ENCODE data around the gene GPR25.
"Not testable (repeated sequence)": the region's sequence is repeated elsewhere in the genome, so short reads cannot be mapped to it uniquely, and the experiment has no call there.

Gene GPR25

DNA sequence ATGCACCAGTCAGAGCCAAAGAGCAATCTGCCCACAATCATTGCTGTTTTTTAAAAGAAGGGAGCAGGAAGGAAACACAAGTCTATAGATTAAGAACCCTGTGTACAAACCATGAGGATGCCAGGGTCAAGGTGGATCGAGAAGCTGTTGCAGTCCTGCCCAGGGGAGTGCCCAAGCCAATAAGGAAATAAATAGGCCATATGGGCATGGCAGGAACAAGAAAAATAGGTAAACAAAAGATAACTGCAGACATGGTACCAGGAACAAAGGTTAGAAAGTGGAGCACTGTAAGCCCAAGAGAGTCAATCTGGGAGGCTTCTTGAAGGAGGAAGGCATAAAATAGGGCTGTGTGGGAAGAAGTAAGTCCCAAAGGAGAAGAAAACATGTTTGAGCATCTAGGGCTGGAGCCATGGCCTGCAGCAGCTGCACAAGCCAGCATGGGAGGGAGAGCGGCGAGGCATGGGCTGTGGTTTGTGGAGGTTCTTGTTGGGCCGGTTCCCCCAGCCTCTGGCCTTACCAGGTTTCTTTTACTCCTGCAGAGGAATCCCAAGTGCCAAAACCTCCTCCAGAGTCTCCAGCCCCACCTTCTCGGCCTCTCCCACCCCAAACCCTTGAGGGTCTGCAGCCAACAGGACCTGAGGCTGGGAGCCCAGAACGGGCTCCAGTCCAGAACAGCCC lies 35.5 kb downstream of the GPR25 start:
- no peak for DNase-seq
- intact Hi-C loops (cut with DNase I), result no loop called here

DNA sequence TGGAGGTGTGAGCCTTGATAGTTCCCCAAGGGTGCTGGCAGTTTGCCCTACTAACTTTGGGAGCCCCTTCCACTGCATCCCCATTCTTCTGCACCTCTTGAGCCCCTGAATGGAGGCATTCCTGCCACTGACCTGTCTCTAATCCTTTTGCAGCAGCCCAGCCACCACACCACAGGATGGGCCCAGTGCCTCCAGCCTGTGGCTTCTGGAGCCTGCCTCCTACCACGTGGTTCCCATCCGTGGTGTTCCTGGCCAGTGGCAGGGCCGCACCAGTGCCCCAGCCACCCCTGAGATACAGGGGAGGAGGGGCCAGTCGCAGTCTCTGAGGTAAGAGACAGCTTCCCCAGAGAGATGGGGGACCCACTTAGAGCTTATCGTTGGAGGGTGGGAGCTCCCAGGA lies 36.3 kb downstream of the GPR25 start:
- DNase-seq, result peak in 1 of 10 donors; percentile 27

GRCh38 chr1:200909757-200910239 lies 37.0 kb downstream of the GPR25 start:
- no peak for DNase-seq
- intact Hi-C loops (cut with DNase I), result no loop called here

More for the DNA sequence above, 36.3 kb downstream of the GPR25 start:
- intact Hi-C loops (cut with DNase I), result no loop called here

- DNase-seq, result peak in 1 of 10 donors; percentile 78
- intact Hi-C loops (cut with DNase I), result no loop called here
These were observed 38.6 kb downstream of the GPR25 start for GRCh38 chr1:200911361-200911760.

DNA sequence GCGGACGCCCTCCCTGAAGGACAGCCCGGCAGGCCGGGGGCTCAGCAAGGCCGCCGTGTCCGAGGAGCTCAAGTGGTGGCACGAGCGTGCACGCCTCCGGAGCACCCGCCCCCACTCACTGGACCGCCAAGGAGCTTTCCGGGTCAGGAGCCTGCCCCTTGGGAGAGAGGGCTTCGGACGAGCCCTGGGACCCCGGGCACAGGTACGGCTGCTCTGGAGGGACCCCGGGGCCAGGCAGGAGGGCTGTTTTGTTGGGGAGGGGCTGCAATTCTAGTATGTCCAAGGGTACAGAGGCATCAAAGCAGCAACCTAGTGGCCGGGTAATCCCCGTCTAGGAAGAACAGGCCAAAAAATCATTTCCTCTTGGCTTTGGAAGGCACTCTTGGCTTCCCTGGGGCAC lies 39.2 kb downstream of the GPR25 start:
- intact Hi-C loops (cut with DNase I), result not testable (repeated sequence)
- DNase-seq, result peak in 1 of 10 donors; percentile 51

- intact Hi-C loops (cut with DNase I), result no loop called here
- DNase-seq, result peak in 7 of 10 donors; percentile 15 to 89 (median 51)
These were observed 40.1 kb downstream of the GPR25 start for GRCh38 chr1:200912737-200913407.

DNA sequence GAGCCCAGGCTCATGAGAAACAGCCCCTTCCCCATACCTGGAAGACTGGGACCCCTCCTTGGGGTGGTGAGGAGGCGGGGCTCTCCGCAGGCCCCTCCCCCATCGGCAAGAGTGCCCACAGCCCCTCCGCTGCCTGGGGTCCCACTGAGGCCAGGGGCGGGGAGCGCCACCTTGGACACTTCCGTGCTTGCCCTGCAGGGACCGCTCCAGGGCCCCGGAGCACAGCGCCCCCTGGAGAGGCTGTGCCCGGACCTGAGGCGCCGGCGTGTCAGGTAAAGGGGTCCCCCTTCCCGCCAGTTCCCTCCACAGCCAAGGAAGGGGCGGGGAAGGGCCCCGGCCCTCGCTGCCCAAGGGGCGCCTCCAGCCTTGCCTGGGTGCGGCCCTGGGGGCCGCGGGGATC lies 43.4 kb downstream of the GPR25 start:
- intact Hi-C loops (cut with DNase I), result no loop called here
- DNase-seq, result peak in 1 of 10 donors; percentile 44

- peak in 1 of 10 donors; percentile 49 for DNase-seq
- intact Hi-C loops (cut with DNase I), result no loop called here
These were observed 43.9 kb downstream of the GPR25 start for GRCh38 chr1:200916681-200917080.

- intact Hi-C loops (cut with DNase I), result no loop called here
- peak in 1 of 10 donors; percentile 55 for DNase-seq
These were observed 44.6 kb downstream of the GPR25 start for GRCh38 chr1:200917291-200917817.

DNA sequence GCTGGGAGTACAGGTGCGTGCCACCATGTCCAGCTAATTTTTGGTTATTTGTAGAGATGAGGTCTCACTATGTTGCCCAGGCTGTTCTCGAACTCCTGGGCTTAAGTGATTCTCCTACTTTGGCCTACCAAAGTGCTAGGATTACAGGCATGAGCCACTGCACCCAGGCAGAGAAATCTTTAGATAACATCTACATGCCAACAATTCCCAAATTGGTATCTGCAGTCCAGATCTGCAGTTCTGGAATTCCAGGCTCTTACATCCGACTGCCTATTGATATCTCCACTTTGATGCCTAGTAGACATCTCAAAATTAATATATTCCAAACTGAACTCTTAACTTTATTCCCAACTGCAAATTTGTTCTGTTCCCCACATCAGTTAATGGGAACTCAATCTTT lies 45.2 kb downstream of the GPR25 start:
- no peak for DNase-seq
- intact Hi-C loops (cut with DNase I), result no loop called here

DNA sequence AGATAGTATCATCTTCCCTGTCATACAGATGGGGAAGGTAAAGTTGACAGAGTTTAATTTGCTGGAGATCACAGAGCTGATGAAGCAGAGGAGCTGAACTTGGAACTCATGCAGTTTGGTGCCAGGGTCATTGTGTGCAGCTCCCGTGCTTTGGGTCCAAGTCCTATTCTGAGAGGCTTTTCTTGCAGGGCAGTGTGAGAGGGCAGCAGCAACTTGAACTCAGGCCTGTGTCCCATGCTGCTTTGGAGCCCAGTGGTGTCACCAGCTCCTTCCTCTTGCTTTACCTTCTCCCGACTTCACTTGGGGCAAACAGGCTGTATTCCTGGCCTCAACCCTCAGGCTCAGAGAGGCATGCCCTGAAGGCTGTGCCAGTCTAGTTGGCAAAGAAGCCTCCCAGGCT lies 46.6 kb downstream of the GPR25 start:
- intact Hi-C loops (cut with DNase I), result no loop called here
- peak in 1 of 10 donors; percentile 22 for DNase-seq

- intact Hi-C loops (cut with DNase I), result no loop called here
These were observed 48.9 kb downstream of the GPR25 start for GRCh38 chr1:200921571-200922110.

GRCh38 chr1:200922406-200922805 lies 49.6 kb downstream of the GPR25 start:
- DNase-seq, result peak in 1 of 10 donors; percentile 58
- intact Hi-C loops (cut with DNase I), result no loop called here

More at GRCh38 chr1:200921571-200922110, 48.9 kb downstream of the GPR25 start:
- peak in 1 of 10 donors; percentile 45 for DNase-seq

DNA sequence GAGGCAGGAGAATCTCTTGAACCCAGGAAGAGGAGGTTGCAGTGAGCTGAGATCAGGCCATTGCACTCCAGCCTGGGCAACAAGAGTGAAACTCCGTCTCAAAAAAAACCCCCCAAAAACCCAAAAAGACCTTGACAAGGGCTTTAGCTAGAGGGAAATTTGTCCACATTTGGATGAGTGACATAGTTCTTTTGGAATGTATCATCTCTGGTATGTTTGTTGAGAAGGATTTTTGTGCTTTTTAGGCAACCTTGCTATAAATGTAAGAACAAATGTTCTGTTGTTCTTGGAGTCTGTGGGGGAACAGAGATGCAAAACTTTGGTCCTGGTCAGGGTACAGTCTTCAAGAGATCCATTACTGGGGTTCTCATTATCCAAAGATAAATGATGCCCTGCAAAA lies 50.8 kb downstream of the GPR25 start:
- intact Hi-C loops (cut with DNase I), result no loop called here
- DNase-seq, result no peak

All from posterior cingulate gyrus (tissue), 11 donors.